HG02763 (cell line): Measurements from ENCODE around the gene DYNLT1.
"Not testable (repeated sequence)": the region's sequence is repeated elsewhere in the genome, so short reads cannot be mapped to it uniquely, and the experiment has no call there.

Experiments used
- ATAC-seq: cut with Tn5 transposase; IDR thresholded peaks from one replicate; pipeline ENCODE4 v1.9.1; 2021; ENCODE audit warnings: mild to moderate bottlenecking, moderate library complexity; ENCODE audit not compliant: unreplicated experiment

The DYNLT1 gene

GRCh38 chr6:158663625-158664165 lies 19.2 kb upstream of the DYNLT1 start:
- no peak for ATAC-seq

- no peak for ATAC-seq
These were observed 18.5 kb upstream of the DYNLT1 start for GRCh38 chr6:158662954-158663624.

- no peak for ATAC-seq
These were observed 18.0 kb upstream of the DYNLT1 start for GRCh38 chr6:158662607-158662953.

- ATAC-seq, result no peak
These were observed 16.7 kb upstream of the DYNLT1 start for GRCh38 chr6:158661156-158661685.

- ATAC-seq, result no peak
These were observed 15.8 kb upstream of the DYNLT1 start for GRCh38 chr6:158660333-158660754.

- not testable (repeated sequence) for ATAC-seq
These were observed 12.4 kb upstream of the DYNLT1 start for GRCh38 chr6:158656986-158657385.

GRCh38 chr6:158655569-158656450 lies 11.3 kb upstream of the DYNLT1 start:
- ATAC-seq, result no peak

GRCh38 chr6:158654960-158655489 lies 10.5 kb upstream of the DYNLT1 start:
- ATAC-seq, result no peak

GRCh38 chr6:158654498-158654897 lies 10.0 kb upstream of the DYNLT1 start:
- no peak for ATAC-seq

- ATAC-seq, result peak; percentile 55
These were observed 9.2 kb upstream of the DYNLT1 start for GRCh38 chr6:158653577-158654354.

- not testable (repeated sequence) for ATAC-seq
These were observed 7.6 kb upstream of the DYNLT1 start for GRCh38 chr6:158651981-158652737.

GRCh38 chr6:158649289-158650143 lies 5.0 kb upstream of the DYNLT1 start, which contains the start of gene SYTL3:
Gene SYTL3, plus strand, starts transcription at chr6:158650054. Its CDS starts 13,215 bp downstream, at chr6:158663269.
- peak; percentile 49 for ATAC-seq

GRCh38 chr6:158648682-158649131 lies 4.2 kb upstream of the DYNLT1 start:
- ATAC-seq, result no peak

- ATAC-seq, result no peak
These were observed 3.0 kb upstream of the DYNLT1 start for GRCh38 chr6:158647501-158647900.

GRCh38 chr6:158646023-158646910 lies 1.7 kb upstream of the DYNLT1 start:
- ATAC-seq, result no peak

- ATAC-seq, result no peak
These were observed 800 bp upstream of the DYNLT1 start for GRCh38 chr6:158645064-158646022.

- ATAC-seq, result no peak
These were observed 710 bp downstream of the DYNLT1 start for GRCh38 chr6:158643836-158644230.
